ENCODE measurements around the gene PRKAR2B. TPM values are rescaled to one million over a fixed set of nuclear protein-coding genes. Genes with fewer than 3 reads are reported as not detected.

PRKAR2B gene
- total and polyA plus RNA-seq, 7 donors, result 1.3 to 3.5 (median 1.7) TPM

GRCh38 chr7:107122486-107122911 lies 78.0 kb downstream of the PRKAR2B start:
- H3K4me1 ChIP-seq, result no peaks in the 10 kb centered on the region
- TF ChIP-seq, protein P1, sequence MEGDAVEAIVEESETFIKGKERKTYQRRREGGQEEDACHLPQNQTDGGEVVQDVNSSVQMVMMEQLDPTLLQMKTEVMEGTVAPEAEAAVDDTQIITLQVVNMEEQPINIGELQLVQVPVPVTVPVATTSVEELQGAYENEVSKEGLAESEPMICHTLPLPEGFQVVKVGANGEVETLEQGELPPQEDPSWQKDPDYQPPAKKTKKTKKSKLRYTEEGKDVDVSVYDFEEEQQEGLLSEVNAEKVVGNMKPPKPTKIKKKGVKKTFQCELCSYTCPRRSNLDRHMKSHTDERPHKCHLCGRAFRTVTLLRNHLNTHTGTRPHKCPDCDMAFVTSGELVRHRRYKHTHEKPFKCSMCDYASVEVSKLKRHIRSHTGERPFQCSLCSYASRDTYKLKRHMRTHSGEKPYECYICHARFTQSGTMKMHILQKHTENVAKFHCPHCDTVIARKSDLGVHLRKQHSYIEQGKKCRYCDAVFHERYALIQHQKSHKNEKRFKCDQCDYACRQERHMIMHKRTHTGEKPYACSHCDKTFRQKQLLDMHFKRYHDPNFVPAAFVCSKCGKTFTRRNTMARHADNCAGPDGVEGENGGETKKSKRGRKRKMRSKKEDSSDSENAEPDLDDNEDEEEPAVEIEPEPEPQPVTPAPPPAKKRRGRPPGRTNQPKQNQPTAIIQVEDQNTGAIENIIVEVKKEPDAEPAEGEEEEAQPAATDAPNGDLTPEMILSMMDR (IDR thresholded peaks at IDR 0.05), result no peak
- no peak overlapping the region for H3K27ac ChIP-seq
- no peaks in the 10 kb centered on the region for H3K36me3 ChIP-seq (ENCODE audit: insufficient read depth in 1 of 2, low read depth in 1 of 2)
- H3K9me3 ChIP-seq, result no peaks in the 10 kb centered on the region
- intact Hi-C loops (cut with DNase I), result no loop called here
- DNase-seq (no peak), ATAC-seq (no peak)
- H3K4me3 ChIP-seq, result no peak overlapping the region
- WGBS, 3 donors, result 24 to 52% (median 41%) methylated on average over 4 of the region's 4 CpGs
- no peaks in the 10 kb centered on the region for H3K27me3 ChIP-seq (ENCODE audit: insufficient read depth in 3 of 3, low read length in 2 of 3)

GRCh38 chr7:107123392-107123791 lies 78.9 kb downstream of the PRKAR2B start:
- Histone ChIP-seq H3K9me3 (no peaks in the 10 kb centered on the region), H3K27ac (no peak overlapping the region), H3K36me3 (ENCODE audit: insufficient read depth in 1 of 2, low read depth in 1 of 2) (no peaks in the 10 kb centered on the region), H3K27me3 (ENCODE audit: insufficient read depth in 3 of 3, low read length in 2 of 3) (no peaks in the 10 kb centered on the region), H3K4me3 (no peak overlapping the region), H3K4me1 (no peaks in the 10 kb centered on the region)
- WGBS, 3 donors, result 93 to 94% (median 94%) methylated on average over 4 of the region's 4 CpGs
- TF ChIP-seq, protein P1 (IDR thresholded peaks at IDR 0.05), result no peak
- ATAC-seq (no peak), DNase-seq (no peak)
- intact Hi-C loops (cut with DNase I), result no loop called here

- 74 to 79% (median 78%) methylated on average over 5 of the region's 5 CpGs for whole genome bisulfite sequencing, 3 donors
- TF ChIP-seq, protein P1 (IDR thresholded peaks at IDR 0.05), result no peak
- no peak overlapping the region for H3K27ac ChIP-seq
- H3K4me1 ChIP-seq, result no peaks in the 10 kb centered on the region
- intact Hi-C loops (cut with DNase I), result no loop called here
- ATAC-seq, result no peak
- no peak overlapping the region for H3K4me3 ChIP-seq
- no peaks in the 10 kb centered on the region for H3K9me3 ChIP-seq
- no peaks in the 10 kb centered on the region for H3K36me3 ChIP-seq (ENCODE audit: insufficient read depth in 1 of 2, low read depth in 1 of 2)
- no peaks in the 10 kb centered on the region for H3K27me3 ChIP-seq (ENCODE audit: insufficient read depth in 3 of 3, low read length in 2 of 3)
- no peak for DNase-seq
Observed at GRCh38 chr7:107125475-107125874, 81.0 kb downstream of the PRKAR2B start.

DNA sequence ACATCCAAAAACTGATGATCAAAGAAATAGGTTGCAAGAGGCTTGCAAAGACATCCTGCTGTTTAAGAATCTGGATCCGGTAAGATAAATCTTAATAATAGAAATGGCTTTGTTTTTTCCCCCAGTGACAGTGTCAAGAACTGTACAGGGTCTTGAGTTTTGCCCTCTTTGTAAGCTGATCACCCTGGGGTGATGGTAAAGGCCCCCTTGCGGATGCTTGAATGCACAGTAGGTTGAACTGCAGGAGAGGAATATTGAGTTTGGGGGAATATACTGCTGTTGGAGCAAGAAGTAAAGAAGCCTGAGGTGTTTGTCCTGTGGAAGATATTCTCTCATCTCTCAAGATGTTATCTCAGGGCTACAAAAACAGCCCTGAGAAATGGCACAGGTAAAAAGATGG lies 83.7 kb downstream of the PRKAR2B start:
- no peak overlapping the region for H3K4me3 ChIP-seq
- H3K27ac ChIP-seq, result no peak overlapping the region
- intact Hi-C loops (cut with DNase I), result no loop called here
- no peaks in the 10 kb centered on the region for H3K36me3 ChIP-seq (ENCODE audit: insufficient read depth in 1 of 2, low read depth in 1 of 2)
- no peak for ATAC-seq
- no peak for DNase-seq
- TF ChIP-seq, protein P1 (IDR thresholded peaks at IDR 0.05), result no peak
- H3K9me3 ChIP-seq, result no peaks in the 10 kb centered on the region
- H3K27me3 ChIP-seq (ENCODE audit: insufficient read depth in 3 of 3, low read length in 2 of 3), result no peaks in the 10 kb centered on the region
- WGBS, 3 donors, result 84 to 88% (median 88%) methylated on average over 2 of the region's 2 CpGs
- H3K4me1 ChIP-seq, result no peaks in the 10 kb centered on the region

GRCh38 chr7:107128748-107129147 lies 84.2 kb downstream of the PRKAR2B start:
- no peak overlapping the region for H3K27ac ChIP-seq
- no peaks in the 10 kb centered on the region for H3K36me3 ChIP-seq (ENCODE audit: insufficient read depth in 1 of 2, low read depth in 1 of 2)
- ATAC-seq (no peak), DNase-seq (no peak)
- no peaks in the 10 kb centered on the region for H3K9me3 ChIP-seq
- TF ChIP-seq, protein P1 (IDR thresholded peaks at IDR 0.05), result no peak
- 88 to 99% (median 89%) methylated on average over 3 of the region's 3 CpGs for WGBS, 3 donors
- H3K27me3 ChIP-seq (ENCODE audit: insufficient read depth in 3 of 3, low read length in 2 of 3), result no peaks in the 10 kb centered on the region
- intact Hi-C loops (cut with DNase I), result no loop called here
- no peaks in the 10 kb centered on the region for H3K4me1 ChIP-seq
- H3K4me3 ChIP-seq, result no peak overlapping the region

Measured in psoas muscle (tissue), 8 donors.